BJ (cell line): ENCODE measurements around the gene RNF13. TPM values are rescaled to one million over a fixed set of nuclear protein-coding genes. Genes with fewer than 3 reads are reported as not detected.
"Not testable (repeated sequence)": the region's sequence is repeated elsewhere in the genome, so short reads cannot be mapped to it uniquely, and the experiment has no call there.

Experiments used
- CTCF ChIA-PET: fragments of 350-600 bp; formaldehyde crosslinking; extraction: SDS; loops from one replicate; lab custom pipeline; 2021; ENCODE audit warnings: antibody characterized with exemption, inconsistent platforms; lab: Yijun Ruan, JAX
- POLR2A ChIA-PET: fragments of 300-600 bp; sonication (Branson Sonifier 250); formaldehyde crosslinking; extraction: SDS; loops from one replicate; lab custom pipeline; 2021; ENCODE audit warnings: antibody characterized with exemption; lab: Charles Lee
- DNase-seq: peaks from one replicate; pipeline ENCODE4 v3.0.0-alpha.2; 2011; ENCODE audit warnings: low read depth
- H3K27me3 ChIP-seq: 2 replicates; pipeline ENCODE4 v1.6.0; 2011; ENCODE audit warnings: low read length; ENCODE audit not compliant: control insufficient read depth, insufficient read depth
- H3K36me3 ChIP-seq: 2 replicates; pipeline ENCODE4 v1.5.1; 2011; ENCODE audit warnings: low read length; ENCODE audit not compliant: control insufficient read depth, insufficient read depth
- H3K4me3 ChIP-seq: 2 replicates; pipeline ENCODE4 v1.5.1; 2011; ENCODE audit warnings: low read depth, mild to moderate bottlenecking, control low read depth, low read length
- CTCF ChIP-seq: IDR thresholded peaks from 2 replicates; pipeline ENCODE4 v1.5.1; 2011; ENCODE audit warnings: low read depth, mild to moderate bottlenecking, control low read depth, inconsistent platforms, low read length, moderate library complexity; ENCODE audit not compliant: insufficient read depth
- polyA plus RNA-seq: library from polyadenylated mRNA; depleted of rRNA; stranded (reverse); fragments of >200 nt; gene quantifications from 2 replicates; pipeline ENCODE4 v1.2.3, GENCODE V29; 2011

RNF13 gene
- polyA plus RNA-seq, 1 experiment: 30.7 TPM

DNA sequence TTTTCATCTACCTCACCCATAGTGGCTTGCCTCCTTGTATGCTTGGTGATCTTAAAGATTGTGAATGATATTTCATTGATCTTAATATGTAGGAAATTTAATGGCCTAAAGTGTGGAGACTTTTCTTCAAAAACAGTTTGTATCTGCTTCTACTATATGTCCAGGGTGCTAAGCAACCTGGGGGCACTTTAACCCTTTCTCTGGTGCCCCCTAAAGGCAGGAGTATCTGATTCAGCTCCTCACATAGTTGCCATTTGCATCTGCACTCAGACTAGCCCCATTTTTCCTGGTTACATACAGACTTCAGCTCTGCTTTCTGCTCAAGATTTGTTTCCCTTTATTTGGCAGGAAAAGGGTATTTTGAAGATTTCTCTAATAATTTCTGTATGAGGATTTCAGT, 162.9 kb downstream of the RNF13 start:
- TF ChIP-seq CTCF: no peak
- no peaks in the 10 kb centered on the region for H3K27me3 ChIP-seq
- no peak for DNase-seq
- ChIA-PET CTCF (no interaction called here), POLR2A (no interaction called here)
- no peak overlapping the region for H3K4me3 ChIP-seq
- H3K36me3 ChIP-seq: no peaks in the 10 kb centered on the region

DNA sequence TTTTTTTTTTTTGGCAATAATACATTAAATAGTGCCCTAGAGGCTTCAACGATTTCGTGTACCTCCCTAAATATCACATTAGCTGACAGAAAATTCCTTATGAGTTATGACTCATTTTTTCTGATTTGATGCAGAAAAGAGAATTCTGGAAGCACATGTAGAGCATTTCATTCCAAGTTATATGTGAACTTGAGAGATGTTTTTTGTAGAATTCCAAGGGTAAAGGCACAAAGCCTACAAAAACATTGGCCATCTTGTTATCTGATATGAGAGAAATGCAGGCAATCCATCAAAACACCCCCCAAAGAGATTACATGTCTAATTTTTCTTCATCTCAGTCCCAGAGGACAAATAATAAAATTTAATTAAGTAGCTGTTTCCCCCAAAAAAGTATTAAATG, 164.4 kb downstream of the RNF13 start:
- ChIA-PET POLR2A (no interaction called here), CTCF (no interaction called here)
- Histone ChIP-seq H3K4me3 (no peak overlapping the region), H3K27me3 (no peaks in the 10 kb centered on the region), H3K36me3 (no peaks in the 10 kb centered on the region)
- no peak for TF ChIP-seq CTCF
- DNase-seq: no peak

DNA sequence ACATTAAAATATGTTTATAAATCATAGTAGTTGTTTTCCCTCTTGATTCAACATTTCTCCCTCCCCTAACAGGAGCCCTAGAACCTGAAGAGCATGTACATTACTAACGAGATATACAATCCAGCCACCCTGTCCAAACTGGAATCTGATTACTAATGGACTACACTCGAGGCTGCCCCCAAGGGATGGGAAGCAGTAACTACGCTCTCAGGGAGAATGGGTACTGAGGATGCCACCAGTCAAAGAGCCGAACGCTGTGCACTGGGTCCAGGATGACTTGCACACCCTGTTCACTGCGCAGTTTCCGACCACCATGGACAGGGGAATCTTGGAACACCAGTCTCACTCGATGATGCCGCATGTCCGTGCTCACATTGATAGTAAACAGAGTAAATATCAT, 169.0 kb downstream of the RNF13 start:
- DNase-seq, H3K27me3 ChIP-seq, POLR2A ChIA-PET, CTCF ChIA-PET, H3K36me3 ChIP-seq, H3K4me3 ChIP-seq: not testable (repeated sequence)

DNA sequence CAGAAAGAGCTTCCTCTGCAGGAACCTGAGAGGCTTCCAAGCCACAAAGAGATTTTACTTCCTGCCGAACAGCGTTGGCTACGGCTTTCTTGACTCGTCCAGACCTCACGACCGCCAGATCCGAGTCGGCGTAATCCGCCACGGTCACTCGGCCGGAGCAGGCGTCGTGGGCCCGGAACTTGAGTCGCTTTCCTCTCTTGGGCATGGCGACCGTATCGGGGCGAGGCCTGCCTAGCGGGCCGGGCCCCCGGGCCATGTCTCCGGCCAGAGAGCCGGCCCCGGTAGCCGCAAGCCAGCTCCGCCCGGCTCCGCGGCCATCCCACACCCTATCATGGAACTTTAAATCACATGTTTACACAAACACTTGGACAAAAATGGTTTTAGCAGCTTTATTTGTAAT, 170.0 kb downstream of the RNF13 start:
- H3K4me3 ChIP-seq, POLR2A ChIA-PET, CTCF ChIA-PET, H3K27me3 ChIP-seq, DNase-seq, H3K36me3 ChIP-seq: not testable (repeated sequence)

- POLR2A ChIA-PET: no interaction called here
- no peak for TF ChIP-seq CTCF
Observed at GRCh38 chr3:149983628-149984027, 170.6 kb downstream of the RNF13 start.

GRCh38 chr3:149989307-149989706, 176.3 kb downstream of the RNF13 start:
- DNase-seq: no peak
- TF ChIP-seq CTCF: no peak
- Histone ChIP-seq H3K4me3 (no peak overlapping the region), H3K36me3 (no peaks in the 10 kb centered on the region), H3K27me3 (no peaks in the 10 kb centered on the region)
- ChIA-PET POLR2A (no interaction called here), CTCF (interaction anchor here (0.6 to 1.3 kb wide), 3 partner anchors 11 to 194 kb away, joined by 3 to 4 read pairs (median 3); no protein-coding TSS in a partner anchor)

More at GRCh38 chr3:149983628-149984027, 170.6 kb downstream of the RNF13 start:
- H3K4me3 ChIP-seq: no peak overlapping the region
- H3K36me3 ChIP-seq: no peaks in the 10 kb centered on the region
- CTCF ChIA-PET: interaction anchor here (0.8 kb wide), 1 partner anchor 17 kb away, joined by 3 read pairs; no protein-coding TSS in a partner anchor
- DNase-seq: no peak
- no peaks in the 10 kb centered on the region for H3K27me3 ChIP-seq
